Femur (tissue), 1 donor: Measurements from ENCODE around the gene CLIC4.
"Not testable (repeated sequence)": the region's sequence is repeated elsewhere in the genome, so short reads cannot be mapped to it uniquely, and the experiment has no call there.

ENCODE experiments used
- DNase-seq: peaks from one replicate; pipeline ENCODE4 v3.0.0-alpha.2; 2017

CLIC4 gene

GRCh38 chr1:24775916-24776315, 30.7 kb downstream of the CLIC4 start:
- no peak for DNase-seq

GRCh38 chr1:24776821-24777220, 31.6 kb downstream of the CLIC4 start:
- no peak for DNase-seq

GRCh38 chr1:24778141-24778540, 32.9 kb downstream of the CLIC4 start:
- DNase-seq = no peak

GRCh38 chr1:24779199-24779598, 34.0 kb downstream of the CLIC4 start:
- DNase-seq = not testable (repeated sequence)

- no peak for DNase-seq
These were observed 34.6 kb downstream of the CLIC4 start for GRCh38 chr1:24779689-24780464.

GRCh38 chr1:24780626-24781025, 35.4 kb downstream of the CLIC4 start:
- DNase-seq = not testable (repeated sequence)

GRCh38 chr1:24782689-24783088, 37.4 kb downstream of the CLIC4 start:
- no peak for DNase-seq

GRCh38 chr1:24783713-24784112, 38.5 kb downstream of the CLIC4 start:
- DNase-seq = no peak

- DNase-seq = no peak
These were observed 40.9 kb downstream of the CLIC4 start for GRCh38 chr1:24786191-24786590.

- DNase-seq = no peak
These were observed 45.2 kb downstream of the CLIC4 start for GRCh38 chr1:24790490-24790889.

GRCh38 chr1:24793447-24794129, 48.3 kb downstream of the CLIC4 start:
- DNase-seq = no peak

GRCh38 chr1:24794130-24794502, 48.9 kb downstream of the CLIC4 start:
- DNase-seq = not testable (repeated sequence)

GRCh38 chr1:24795236-24795635, 50.0 kb downstream of the CLIC4 start:
- DNase-seq = no peak

GRCh38 chr1:24796524-24796923, 51.3 kb downstream of the CLIC4 start:
- DNase-seq = no peak

GRCh38 chr1:24799242-24799641, 54.0 kb downstream of the CLIC4 start:
- DNase-seq = not testable (repeated sequence)

GRCh38 chr1:24801176-24801575, 55.9 kb downstream of the CLIC4 start:
- no peak for DNase-seq

GRCh38 chr1:24803220-24803619, 58.0 kb downstream of the CLIC4 start:
- DNase-seq = no peak

- no peak for DNase-seq
These were observed 58.8 kb downstream of the CLIC4 start for GRCh38 chr1:24803987-24804530.

GRCh38 chr1:24805534-24806301, 60.5 kb downstream of the CLIC4 start:
- DNase-seq = no peak

GRCh38 chr1:24806588-24806987, 61.3 kb downstream of the CLIC4 start:
- no peak for DNase-seq

GRCh38 chr1:24811494-24811893, 66.2 kb downstream of the CLIC4 start:
- not testable (repeated sequence) for DNase-seq

- not testable (repeated sequence) for DNase-seq
These were observed 75.0 kb downstream of the CLIC4 start for GRCh38 chr1:24820221-24820620.

GRCh38 chr1:24822887-24823286, 77.6 kb downstream of the CLIC4 start:
- DNase-seq = no peak
